Ureter (tissue), 1 donor: ENCODE data around the gene SCGB3A1. TPM values are rescaled to one million over a fixed set of nuclear protein-coding genes. Genes with fewer than 3 reads are reported as not detected.

Source experiments
- DNase-seq: peaks from one replicate; pipeline ENCODE4 v3.0.0-alpha.2; 2020; ENCODE audit warnings: low spot score
- total RNA-seq: library from RNA; stranded (reverse); gene quantifications from one replicate; pipeline ENCODE4 v1.2.4, GENCODE V29; 2023
- donor health status: DM: yes; HTN: yes; CAD: no.

SCGB3A1 gene
- total RNA-seq: 1.4 TPM

- no peak for DNase-seq
Measured at GRCh38 chr5:180591311-180591887, at the start of gene SCGB3A1. SCGB3A1 (minus strand) TSS chr5:180591499; CDS start chr5:180591462, 37 bp downstream.

- no peak for DNase-seq
Measured at GRCh38 chr5:180640611-180640860, 49.2 kb upstream of the SCGB3A1 start.

- no peak for DNase-seq
Measured at GRCh38 chr5:180639741-180640610, 48.7 kb upstream of the SCGB3A1 start.

GRCh38 chr5:180639287-180639686, 48.0 kb upstream of the SCGB3A1 start:
- no peak for DNase-seq

GRCh38 chr5:180637962-180638680, 46.8 kb upstream of the SCGB3A1 start:
- no peak for DNase-seq

GRCh38 chr5:180636403-180637075, 45.2 kb upstream of the SCGB3A1 start:
- DNase-seq: no peak

- DNase-seq: no peak
Measured at GRCh38 chr5:180636016-180636402, 44.7 kb upstream of the SCGB3A1 start.

GRCh38 chr5:180633283-180634177, 42.2 kb upstream of the SCGB3A1 start:
- no peak for DNase-seq

GRCh38 chr5:180632768-180633167, 41.5 kb upstream of the SCGB3A1 start:
- no peak for DNase-seq

- DNase-seq: no peak
Measured at GRCh38 chr5:180631549-180632383, 40.5 kb upstream of the SCGB3A1 start.

GRCh38 chr5:180630426-180630825, 39.1 kb upstream of the SCGB3A1 start:
- DNase-seq: no peak

GRCh38 chr5:180629831-180630382, 38.6 kb upstream of the SCGB3A1 start:
- DNase-seq: no peak

GRCh38 chr5:180628827-180629750, 37.8 kb upstream of the SCGB3A1 start:
- DNase-seq: no peak

- no peak for DNase-seq
Measured at GRCh38 chr5:180628211-180628610, 36.9 kb upstream of the SCGB3A1 start.

- DNase-seq: no peak
Measured at GRCh38 chr5:180627386-180628120, 36.3 kb upstream of the SCGB3A1 start.

GRCh38 chr5:180626661-180627385, 35.5 kb upstream of the SCGB3A1 start:
- DNase-seq: no peak

GRCh38 chr5:180625791-180626660, 34.7 kb upstream of the SCGB3A1 start:
- no peak for DNase-seq
